Kidney (tissue), 14 donors: ENCODE results near the gene SCAF1. TPM values are rescaled to one million over a fixed set of nuclear protein-coding genes. Genes with fewer than 3 reads are reported as not detected.
A peak's percentile ranks its signal among the peaks of the same experiment; 100 is the strongest.

Experiments
- DNase-seq, 5 donors: peaks; one replicate each; pipeline ENCODE4 v3.0.0-alpha.2; 2013 to 2020
- FAIRE-seq: peaks from 2 replicates; lab custom pipeline; 2012; peaks lifted over from hg19 to GRCh38; lab: Jason Lieb, UNC
- H3K27ac ChIP-seq, 2 donors: one replicate each; pipeline ENCODE4 v1.7.0; 2013; ENCODE audit warnings: low read depth in 2 of 2, low read length in 2 of 2, inconsistent platforms in 1 of 2
- H3K27me3 ChIP-seq: one replicate; pipeline ENCODE4 v1.7.1; 2013; ENCODE audit warnings: low read length, inconsistent platforms; ENCODE audit not compliant: control insufficient read depth, insufficient read depth
- H3K36me3 ChIP-seq, 3 donors: one replicate each; pipeline versions ENCODE4 v1.7.0 to v1.7.1; 2013; ENCODE audit warnings: low read length in 3 of 3, control low read depth in 1 of 3, inconsistent platforms in 1 of 3; ENCODE audit not compliant: insufficient read depth in 3 of 3, control insufficient read depth in 2 of 3
- H3K4me1 ChIP-seq, 3 donors: one replicate each; pipeline versions ENCODE4 v1.7.0 to v1.7.1; 2013; ENCODE audit warnings: low read length in 3 of 3, inconsistent platforms in 1 of 3, low read depth in 1 of 3; ENCODE audit not compliant: control insufficient read depth in 2 of 3, insufficient read depth in 2 of 3
- H3K4me3 ChIP-seq, 3 donors: one replicate each; pipeline versions ENCODE4 v1.7.0 to v1.8.1; 2013; ENCODE audit warnings: low read length in 3 of 3, control low read depth in 1 of 3, inconsistent platforms in 1 of 3
- H3K9ac ChIP-seq, 3 donors: one replicate each; pipeline versions ENCODE4 v1.7.0 to v1.7.1; 2013; ENCODE audit warnings: low read length in 3 of 3, control low read depth in 1 of 3, inconsistent platforms in 1 of 3
- H3K9me3 ChIP-seq, 3 donors: one replicate each; pipeline versions ENCODE4 v1.7.0 to v1.7.1; 2013; ENCODE audit warnings: low read length in 3 of 3, control low read depth in 1 of 3, inconsistent platforms in 1 of 3; ENCODE audit not compliant: control insufficient read depth in 2 of 3, insufficient read depth in 1 of 3
- CTCF ChIP-seq: IDR thresholded peaks from 3 replicates; pipeline ENCODE4 v1.5.1; 2012; ENCODE audit warnings: mild to moderate bottlenecking, moderate library complexity, borderline replicate concordance; ENCODE audit not compliant: insufficient read depth; ENCODE audit errors: extremely low read depth
- intact Hi-C: fragments of 100-400 bp; cut with DNase I; formaldehyde crosslinking; loops from one replicate; pipeline ENCODE4 v1.11.1; 2022
- microRNA-seq: library from miRNA; unstranded; fragments of <30 nt; microRNA quantifications from one replicate; pipeline ENCODE4 v1.2.0, GENCODE V29; 2020
- polyA plus RNA-seq: library from polyadenylated mRNA; stranded (reverse); fragments of 350-450 nt; fragmentation: Illumina TruSeq; extraction: RNeasy Lipid Tissue Mini Kit (QIAGEN cat#74804); gene quantifications from one replicate; pipeline ENCODE4 v1.2.3, GENCODE V29; 2014; ENCODE audit warnings: low read depth, low replicate concordance; ENCODE audit not compliant: insufficient read depth
- total RNA-seq: library from RNA; stranded (reverse); fragmentation: NEBNext Ultra II Directional; extraction: Animal tissue kit (Norgen Biotek cat#: 25700); gene quantifications from one replicate; pipeline ENCODE4 v1.2.1, GENCODE V29; 2021
- donor health status: control.
- donor health status: control.
- donor health status: control.
- donor health status: control.
- donor health status: control.
- donor health status: DM: yes; HTN: yes; CAD: no.
- donor health status: Normal renal cell carcinoma (clear cell type).

Gene SCAF1
- total and polyA plus RNA-seq, 2 donors from 2014 or later: 18.1 to 69.0 TPM

- Histone ChIP-seq H3K4me1 (no peaks in the 10 kb centered on the region), H3K27ac (no peak overlapping the region), H3K4me3 (no peak overlapping the region), H3K27me3 (no peaks in the 10 kb centered on the region), H3K9ac (no peak overlapping the region), H3K36me3 (no peaks in the 10 kb centered on the region), H3K9me3 (no peaks in the 10 kb centered on the region)
- FAIRE-seq: no peak
- intact Hi-C loops: no loop called here
- peak in 3 of 5 donors; percentile 48 to 72 (median 49) for DNase-seq
- no peak for TF ChIP-seq CTCF
These were observed 59.3 kb downstream of the SCAF1 start for GRCh38 chr19:49701271-49701786.

DNA sequence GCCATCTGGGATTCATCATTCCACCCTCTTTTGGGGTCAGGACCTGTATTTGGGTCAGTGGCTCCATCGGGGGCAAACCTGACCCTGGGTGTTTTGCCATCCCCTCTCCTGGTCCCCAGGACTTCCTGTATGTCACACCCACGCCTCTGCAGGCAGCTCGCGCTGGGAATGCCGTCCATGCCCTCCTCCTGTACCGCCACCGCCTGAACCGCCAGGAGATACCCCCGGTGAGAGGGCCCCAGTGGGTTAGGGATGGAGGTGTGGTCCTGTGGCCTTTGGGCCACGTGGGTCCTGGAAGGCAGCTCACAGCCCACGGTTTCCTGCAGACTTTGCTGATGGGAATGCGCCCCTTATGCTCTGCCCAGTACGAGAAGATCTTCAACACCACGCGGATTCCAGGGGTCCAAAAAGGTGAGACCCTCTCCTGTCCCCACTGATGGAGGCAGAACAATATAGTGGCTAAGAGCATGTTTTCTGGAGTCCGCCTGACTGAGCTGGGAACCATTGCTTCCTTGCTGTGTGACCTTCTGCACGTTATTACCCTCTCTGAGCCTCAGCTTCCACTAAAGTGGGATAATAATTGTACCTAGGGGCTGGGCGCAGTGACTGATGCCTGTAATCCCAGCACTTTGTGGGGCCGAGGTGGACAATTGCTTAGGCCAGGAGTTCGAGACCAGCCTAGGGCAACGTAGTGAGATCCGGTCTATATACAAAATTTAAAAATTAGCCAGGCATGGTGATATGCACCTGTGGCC lies 63.1 kb downstream of the SCAF1 start:
- FAIRE-seq: no peak
- no peaks in the 10 kb centered on the region for H3K9me3 ChIP-seq
- H3K9ac ChIP-seq: no peak overlapping the region
- no peak for TF ChIP-seq CTCF
- DNase-seq: no peak
- H3K4me1 ChIP-seq: no peaks in the 10 kb centered on the region
- H3K4me3 ChIP-seq: no peak overlapping the region
- no peak overlapping the region for H3K27ac ChIP-seq
- intact Hi-C loops: no loop called here
- no peaks in the 10 kb centered on the region for H3K36me3 ChIP-seq
- H3K27me3 ChIP-seq: no peaks in the 10 kb centered on the region

DNA sequence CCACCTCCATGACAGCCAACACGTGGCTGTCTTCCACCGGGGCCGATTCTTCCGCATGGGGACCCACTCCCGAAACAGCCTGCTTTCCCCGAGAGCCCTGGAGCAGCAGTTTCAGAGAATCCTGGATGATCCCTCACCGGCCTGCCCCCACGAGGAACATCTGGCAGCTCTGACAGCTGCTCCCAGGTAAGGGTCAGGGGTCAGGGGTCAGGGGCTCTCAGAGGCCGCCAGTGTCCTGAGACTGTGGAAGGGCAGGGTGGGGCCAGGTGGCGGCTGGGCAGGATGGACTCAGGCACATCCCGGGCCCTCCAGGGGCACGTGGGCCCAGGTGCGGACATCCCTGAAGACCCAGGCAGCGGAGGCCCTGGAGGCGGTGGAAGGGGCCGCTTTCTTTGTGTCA lies 63.9 kb downstream of the SCAF1 start:
- FAIRE-seq: no peak
- no peaks in the 10 kb centered on the region for H3K36me3 ChIP-seq
- intact Hi-C loops: no loop called here

More for the DNA sequence above, 63.9 kb downstream of the SCAF1 start:
- Histone ChIP-seq H3K9ac (no peak overlapping the region), H3K4me3 (no peak overlapping the region), H3K27ac (no peak overlapping the region), H3K27me3 (no peaks in the 10 kb centered on the region), H3K9me3 (no peaks in the 10 kb centered on the region), H3K4me1 (no peaks in the 10 kb centered on the region)
- no peak for TF ChIP-seq CTCF
- DNase-seq: no peak

Small RNAs within 50 kb of the gene (microRNA-seq; reads per million reads assigned to microRNA genes)
- not detected for gene MIR5088

Other genes starting within 250 kb of the SCAF1 start
- gene PTH2, start 218.8 kb upstream of the SCAF1 start, total RNA-seq: not detected
- not detected for gene PTH2, start 218.8 kb upstream of the SCAF1 start, polyA plus RNA-seq
- not detected for gene GFY, start 216.8 kb upstream of the SCAF1 start, total RNA-seq
- not detected for gene GFY, start 216.8 kb upstream of the SCAF1 start, polyA plus RNA-seq
- 1.4 TPM for gene SLC17A7, start 200.7 kb upstream of the SCAF1 start, total RNA-seq
- gene SLC17A7, start 200.7 kb upstream of the SCAF1 start, polyA plus RNA-seq: 0.45 TPM
- gene PIH1D1, start 190.4 kb upstream of the SCAF1 start, total RNA-seq: 74.0 TPM
- gene PIH1D1, start 190.4 kb upstream of the SCAF1 start, polyA plus RNA-seq: 97.2 TPM
- gene ALDH16A1, start 189.0 kb upstream of the SCAF1 start, total RNA-seq: 31.8 TPM
- gene ALDH16A1, start 189.0 kb upstream of the SCAF1 start, polyA plus RNA-seq: 26.8 TPM
- gene FLT3LG, start 168.0 kb upstream of the SCAF1 start, total RNA-seq: 12.5 TPM
- 7.4 TPM for gene FLT3LG, start 168.0 kb upstream of the SCAF1 start, polyA plus RNA-seq
- 2,090 TPM for gene RPL13A, start 154.6 kb upstream of the SCAF1 start, total RNA-seq
- gene RPL13A, start 154.6 kb upstream of the SCAF1 start, polyA plus RNA-seq: 3,309 TPM
- gene RPS11, start 145.8 kb upstream of the SCAF1 start, total RNA-seq: 1,449 TPM
- 3,462 TPM for gene RPS11, start 145.8 kb upstream of the SCAF1 start, polyA plus RNA-seq
- gene FCGRT, start 129.5 kb upstream of the SCAF1 start, total RNA-seq: 235 TPM
- gene FCGRT, start 129.5 kb upstream of the SCAF1 start, polyA plus RNA-seq: 317 TPM
- gene RCN3, start 114.2 kb upstream of the SCAF1 start, total RNA-seq: 18.4 TPM
- 27.5 TPM for gene RCN3, start 114.2 kb upstream of the SCAF1 start, polyA plus RNA-seq
- gene NOSIP, start 61.7 kb upstream of the SCAF1 start, total RNA-seq: 52.8 TPM
- gene NOSIP, start 61.7 kb upstream of the SCAF1 start, polyA plus RNA-seq: 122 TPM
- gene PRRG2, start 60.9 kb upstream of the SCAF1 start, total RNA-seq: 14.9 TPM
- gene PRRG2, start 60.9 kb upstream of the SCAF1 start, polyA plus RNA-seq: 17.6 TPM
- 27.4 TPM for gene PRR12, start 51.0 kb upstream of the SCAF1 start, total RNA-seq
- 4.9 TPM for gene PRR12, start 51.0 kb upstream of the SCAF1 start, polyA plus RNA-seq
- gene RRAS, start 2.1 kb upstream of the SCAF1 start, total RNA-seq: 92.3 TPM
- 140 TPM for gene RRAS, start 2.1 kb upstream of the SCAF1 start, polyA plus RNA-seq
- 84.9 TPM for gene IRF3, start 23.6 kb downstream of the SCAF1 start, total RNA-seq
- 64.5 TPM for gene IRF3, start 23.6 kb downstream of the SCAF1 start, polyA plus RNA-seq
- gene BCL2L12, start 23.7 kb downstream of the SCAF1 start, total RNA-seq: 14.4 TPM
- 13.5 TPM for gene BCL2L12, start 23.7 kb downstream of the SCAF1 start, polyA plus RNA-seq
- 119 TPM for gene PRMT1, start 35.1 kb downstream of the SCAF1 start, total RNA-seq
- gene PRMT1, start 35.1 kb downstream of the SCAF1 start, polyA plus RNA-seq: 131 TPM
- 2.1 TPM for gene ADM5, start 47.4 kb downstream of the SCAF1 start, total RNA-seq
- gene ADM5, start 47.4 kb downstream of the SCAF1 start, polyA plus RNA-seq: 0.60 TPM
- gene CPT1C, start 48.9 kb downstream of the SCAF1 start, total RNA-seq: 6.0 TPM
- gene CPT1C, start 48.9 kb downstream of the SCAF1 start, polyA plus RNA-seq: 2.6 TPM
- 0.50 TPM for gene TSKS, start 121.1 kb downstream of the SCAF1 start, total RNA-seq
- gene TSKS, start 121.1 kb downstream of the SCAF1 start, polyA plus RNA-seq: 0.47 TPM
- gene AP2A1, start 124.8 kb downstream of the SCAF1 start, total RNA-seq: 70.0 TPM
- gene AP2A1, start 124.8 kb downstream of the SCAF1 start, polyA plus RNA-seq: 32.0 TPM
- gene FUZ, start 171.1 kb downstream of the SCAF1 start, total RNA-seq: 26.9 TPM
- 51.2 TPM for gene FUZ, start 171.1 kb downstream of the SCAF1 start, polyA plus RNA-seq
- 53.2 TPM for gene MED25, start 176.1 kb downstream of the SCAF1 start, total RNA-seq
- gene MED25, start 176.1 kb downstream of the SCAF1 start, polyA plus RNA-seq: 37.3 TPM
- gene PTOV1, start 208.9 kb downstream of the SCAF1 start, total RNA-seq: 118 TPM
- 235 TPM for gene PTOV1, start 208.9 kb downstream of the SCAF1 start, polyA plus RNA-seq
- gene PNKP, start 225.4 kb downstream of the SCAF1 start, total RNA-seq: 101 TPM
- 45.5 TPM for gene PNKP, start 225.4 kb downstream of the SCAF1 start, polyA plus RNA-seq
- 33.7 TPM for gene AKT1S1, start 235.1 kb downstream of the SCAF1 start, total RNA-seq
- 47.2 TPM for gene AKT1S1, start 235.1 kb downstream of the SCAF1 start, polyA plus RNA-seq
- 43.6 TPM for gene TBC1D17, start 235.5 kb downstream of the SCAF1 start, total RNA-seq
- 34.8 TPM for gene TBC1D17, start 235.5 kb downstream of the SCAF1 start, polyA plus RNA-seq